ENCODE measurements around the gene FST. TPM values are rescaled to one million over a fixed set of nuclear protein-coding genes. Genes with fewer than 3 reads are reported as not detected.

FST gene
- total RNA-seq, 4 donors from 2014 or later = 2.1 to 15.7 (median 9.3) TPM

DNA sequence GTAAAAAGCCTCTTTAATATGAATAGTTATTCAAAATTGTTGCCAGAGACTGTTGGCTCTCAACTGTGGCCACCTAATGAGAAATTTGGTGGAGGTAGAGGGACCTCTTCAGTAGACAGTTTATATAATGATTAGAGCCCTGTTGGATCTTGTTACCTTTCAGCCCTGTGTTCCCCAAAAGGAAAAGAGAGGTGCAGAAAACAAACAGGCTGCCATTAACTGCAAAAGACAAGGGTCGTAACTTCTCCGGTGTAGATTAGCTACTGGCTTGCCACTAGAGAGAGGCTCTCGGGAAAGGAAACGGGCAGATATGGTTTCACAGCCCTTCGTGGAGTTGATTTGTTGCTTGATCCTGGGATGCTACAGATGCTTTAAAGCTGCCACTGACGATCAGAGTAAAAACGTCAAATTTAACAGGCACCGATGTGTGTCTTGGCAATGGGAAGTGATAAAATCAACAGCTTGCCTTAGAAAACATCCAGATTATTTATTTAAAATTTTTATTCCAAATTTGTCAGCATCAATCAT is 7.8 kb downstream of the FST start:
- TF ChIP-seq, protein P1, sequence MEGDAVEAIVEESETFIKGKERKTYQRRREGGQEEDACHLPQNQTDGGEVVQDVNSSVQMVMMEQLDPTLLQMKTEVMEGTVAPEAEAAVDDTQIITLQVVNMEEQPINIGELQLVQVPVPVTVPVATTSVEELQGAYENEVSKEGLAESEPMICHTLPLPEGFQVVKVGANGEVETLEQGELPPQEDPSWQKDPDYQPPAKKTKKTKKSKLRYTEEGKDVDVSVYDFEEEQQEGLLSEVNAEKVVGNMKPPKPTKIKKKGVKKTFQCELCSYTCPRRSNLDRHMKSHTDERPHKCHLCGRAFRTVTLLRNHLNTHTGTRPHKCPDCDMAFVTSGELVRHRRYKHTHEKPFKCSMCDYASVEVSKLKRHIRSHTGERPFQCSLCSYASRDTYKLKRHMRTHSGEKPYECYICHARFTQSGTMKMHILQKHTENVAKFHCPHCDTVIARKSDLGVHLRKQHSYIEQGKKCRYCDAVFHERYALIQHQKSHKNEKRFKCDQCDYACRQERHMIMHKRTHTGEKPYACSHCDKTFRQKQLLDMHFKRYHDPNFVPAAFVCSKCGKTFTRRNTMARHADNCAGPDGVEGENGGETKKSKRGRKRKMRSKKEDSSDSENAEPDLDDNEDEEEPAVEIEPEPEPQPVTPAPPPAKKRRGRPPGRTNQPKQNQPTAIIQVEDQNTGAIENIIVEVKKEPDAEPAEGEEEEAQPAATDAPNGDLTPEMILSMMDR (IDR thresholded peaks at IDR 0.05) = no peak
- no peak for DNase-seq (ENCODE audit: low spot score)
- ATAC-seq (ENCODE audit: low FRiP score) = no peak

DNA sequence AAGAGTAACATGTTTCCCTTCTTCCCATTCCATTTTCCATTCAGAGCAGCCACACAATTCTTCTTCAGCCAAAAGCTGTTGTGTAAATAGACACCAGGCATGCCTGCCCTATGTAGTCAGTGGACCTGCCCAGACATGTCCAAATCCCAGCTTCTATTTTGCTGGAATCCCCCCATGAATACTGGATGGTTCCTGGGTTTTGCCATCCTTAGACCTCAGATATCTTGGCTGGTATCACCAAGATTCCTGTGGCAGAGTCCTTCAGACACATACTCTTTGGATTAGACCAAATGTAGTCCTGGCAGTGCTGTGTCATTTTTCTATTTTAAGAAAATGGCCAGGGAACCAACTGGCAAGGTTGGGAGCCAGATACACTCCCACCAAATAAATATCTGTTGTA is 10.3 kb downstream of the FST start:
- DNase-seq (ENCODE audit: low spot score) (no peak), ATAC-seq (ENCODE audit: low FRiP score) (no peak)
- TF ChIP-seq, protein P1 (IDR thresholded peaks at IDR 0.05) = no peak

- TF ChIP-seq, protein P1 (IDR thresholded peaks at IDR 0.05) = no peak
- ATAC-seq (ENCODE audit: low FRiP score) (no peak), DNase-seq (ENCODE audit: low spot score) (no peak)
These were observed 20.6 kb downstream of the FST start for GRCh38 chr5:53501054-53501453.

GRCh38 chr5:53503562-53504218 is 23.3 kb downstream of the FST start:
- ATAC-seq (ENCODE audit: low FRiP score) (no peak), DNase-seq (ENCODE audit: low spot score) (no peak)
- TF ChIP-seq, protein P1 (IDR thresholded peaks at IDR 0.05) = no peak

GRCh38 chr5:53507013-53507412 is 26.6 kb downstream of the FST start:
- no peak for ATAC-seq (ENCODE audit: low FRiP score)
- DNase-seq (ENCODE audit: low spot score) = no peak
- TF ChIP-seq, protein P1 (IDR thresholded peaks at IDR 0.05) = no peak

DNA sequence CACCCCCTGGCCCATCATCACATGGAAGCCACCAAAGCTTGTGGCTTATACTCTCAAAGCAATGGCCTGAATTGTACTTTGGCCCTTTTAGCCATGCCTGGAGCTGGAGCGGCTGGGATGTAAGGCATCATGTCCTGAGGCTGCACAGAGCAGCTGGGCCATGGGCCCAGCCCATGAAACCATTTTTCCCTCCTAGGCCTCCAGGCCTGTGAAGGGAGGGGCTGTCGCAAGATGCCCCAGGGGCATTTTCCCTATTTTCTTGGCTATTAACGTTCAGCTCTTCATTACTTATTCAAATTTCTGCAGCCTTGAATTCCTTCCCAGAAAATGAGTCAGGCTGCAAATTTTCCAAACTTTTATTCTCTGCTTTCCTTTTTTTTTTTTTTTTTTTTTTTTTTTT is 27.7 kb downstream of the FST start:
- DNase-seq (ENCODE audit: low spot score) (no peak), ATAC-seq (ENCODE audit: low FRiP score) (no peak)
- TF ChIP-seq, protein P1 (IDR thresholded peaks at IDR 0.05) = no peak

- DNase-seq (ENCODE audit: low spot score) = no peak
- TF ChIP-seq, protein P1 (IDR thresholded peaks at IDR 0.05) = no peak
- no peak for ATAC-seq (ENCODE audit: low FRiP score)
These were observed 32.1 kb downstream of the FST start for GRCh38 chr5:53512539-53512938.

Measured in omental fat pad (tissue), 4 donors.